Measurements from ENCODE around the gene RNF208. TPM values are rescaled to one million over a fixed set of nuclear protein-coding genes. Genes with fewer than 3 reads are reported as not detected.

RNF208 gene
- total and polyA plus RNA-seq, 2 experiments from 2014 or later, result 1.4 to 5.6 TPM

DNA sequence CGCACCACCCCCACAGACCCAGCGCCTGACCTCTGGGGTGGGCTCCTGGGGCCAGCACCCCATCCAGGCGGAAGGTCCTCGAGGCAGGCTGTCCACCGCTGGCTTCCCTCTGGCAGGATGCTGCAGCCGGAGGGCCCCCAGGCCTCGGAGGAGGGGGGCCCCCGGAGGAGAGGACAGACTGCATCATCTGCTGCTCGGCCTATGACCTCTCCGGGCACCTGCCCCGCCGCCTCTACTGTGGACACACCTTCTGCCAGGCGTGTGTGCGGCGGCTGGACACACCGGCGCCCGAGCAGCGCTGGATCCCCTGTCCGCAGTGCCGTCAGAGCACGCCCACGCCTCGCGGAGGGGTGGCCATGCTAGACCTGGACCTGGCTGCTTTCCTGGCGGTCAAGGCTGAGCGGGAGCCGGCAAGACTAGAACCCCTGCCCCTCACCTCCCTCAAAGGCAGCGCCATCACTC lies 6.5 kb upstream of the RNF208 start:
- Mint-ChIP-seq H3K27me3 (ENCODE audit: insufficient read depth, low read depth, poor library complexity) (peaks cover 3% of the 10 kb centered on the region), H3K4me1 (peaks cover 2% of the 10 kb centered on the region; the same call in 2 of the 3 replicates), H3K4me3 (no peak overlapping the region), H3K9me3 (no peaks in the 10 kb centered on the region), H3K36me3 (ENCODE audit: low read depth) (no peaks in the 10 kb centered on the region), H3K27ac (no peak overlapping the region)
- H3K4me1 ChIP-seq (ENCODE audit: insufficient read depth), result no peaks in the 10 kb centered on the region; the same call in 1 of the 2 replicates
- H3K9me2 ChIP-seq (ENCODE audit: insufficient read depth), result no peaks in the 10 kb centered on the region
- no peak overlapping the region for H3K4me3 ChIP-seq
- ATAC-seq, result no peak
- no peak for DNase-seq (ENCODE audit: low spot score)
- no peaks in the 10 kb centered on the region for H3K27me3 ChIP-seq (ENCODE audit: insufficient read depth)
- H2AFZ ChIP-seq, result no peak overlapping the region
- no peak overlapping the region for H3K27ac ChIP-seq (ENCODE audit: low read depth)
- H3K36me3 ChIP-seq (ENCODE audit: insufficient read depth), result no peaks in the 10 kb centered on the region
- no peaks in the 10 kb centered on the region for H3K79me2 ChIP-seq (replicated peaks; ENCODE audit: insufficient read depth)
- TF ChIP-seq EZH2 (IDR thresholded peaks at IDR 0.05; ENCODE audit: low read depth, unreplicated experiment) (no peak), ZNF114 (CRISPR knock-in tag; IDR thresholded peaks at IDR 0.05) (no peak), NANOG (IDR thresholded peaks at IDR 0.05; ENCODE audit: borderline replicate concordance) (no peak)
- TF ChIP-seq, protein P1, sequence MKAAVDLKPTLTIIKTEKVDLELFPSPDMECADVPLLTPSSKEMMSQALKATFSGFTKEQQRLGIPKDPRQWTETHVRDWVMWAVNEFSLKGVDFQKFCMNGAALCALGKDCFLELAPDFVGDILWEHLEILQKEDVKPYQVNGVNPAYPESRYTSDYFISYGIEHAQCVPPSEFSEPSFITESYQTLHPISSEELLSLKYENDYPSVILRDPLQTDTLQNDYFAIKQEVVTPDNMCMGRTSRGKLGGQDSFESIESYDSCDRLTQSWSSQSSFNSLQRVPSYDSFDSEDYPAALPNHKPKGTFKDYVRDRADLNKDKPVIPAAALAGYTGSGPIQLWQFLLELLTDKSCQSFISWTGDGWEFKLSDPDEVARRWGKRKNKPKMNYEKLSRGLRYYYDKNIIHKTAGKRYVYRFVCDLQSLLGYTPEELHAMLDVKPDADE (IDR thresholded peaks at IDR 0.05), result no peak
- 0 out of 2 replicates have a peak, but pooled peaks cover 6% of the 10 kb centered on the region for H3F3A ChIP-seq (replicated peaks; ENCODE audit: low read depth)
- no peaks in the 10 kb centered on the region for H4K20me1 ChIP-seq (replicated peaks; ENCODE audit: insufficient read depth)
- no peak overlapping the region for H3K4me2 ChIP-seq

DNA sequence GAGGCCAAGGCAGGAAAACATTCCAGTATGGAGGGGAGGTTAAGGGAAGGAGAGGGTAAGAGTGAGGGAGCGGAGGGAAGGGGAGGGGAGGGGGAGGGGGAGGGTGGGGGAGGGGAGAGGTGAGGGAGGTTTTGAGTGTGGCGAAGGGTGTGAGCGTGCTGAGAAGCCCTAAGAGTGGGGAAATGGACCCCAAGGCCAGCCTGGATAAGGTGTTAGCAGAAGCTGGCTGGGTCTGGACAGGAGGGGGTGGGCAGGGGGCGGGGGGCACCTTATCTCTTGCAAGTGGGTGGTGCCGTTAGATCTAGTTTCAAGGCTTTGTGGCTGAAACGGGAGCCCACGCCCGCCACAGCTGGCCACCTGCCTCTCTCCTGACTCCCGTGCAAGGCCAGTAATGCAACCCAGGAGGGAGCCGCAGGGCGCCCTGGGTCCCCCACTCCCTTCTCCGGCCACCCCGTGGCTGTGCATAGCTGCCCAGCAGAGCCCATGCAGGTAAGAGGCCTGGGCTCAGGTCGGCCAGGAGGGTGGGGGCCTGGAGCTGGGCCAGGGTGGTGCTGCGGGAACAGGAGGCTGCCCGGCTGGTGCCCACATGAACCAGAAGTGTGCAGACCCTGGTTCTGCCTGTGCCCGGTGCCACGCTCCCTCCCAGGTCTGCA lies 5.9 kb upstream of the RNF208 start:
- no peak for ATAC-seq
- H3K9me3 Mint-ChIP-seq, result no peaks in the 10 kb centered on the region
- H3K4me3 Mint-ChIP-seq, result no peak overlapping the region
- no peaks in the 10 kb centered on the region for H3K36me3 ChIP-seq (ENCODE audit: insufficient read depth)
- no peak overlapping the region for H3K4me3 ChIP-seq
- no peaks in the 10 kb centered on the region for H3K79me2 ChIP-seq (replicated peaks; ENCODE audit: insufficient read depth)
- H3K27me3 Mint-ChIP-seq (ENCODE audit: insufficient read depth, low read depth, poor library complexity), result peaks cover 3% of the 10 kb centered on the region
- no peak for DNase-seq (ENCODE audit: low spot score)
- TF ChIP-seq, protein P1 (IDR thresholded peaks at IDR 0.05), result no peak
- no peak for TF ChIP-seq ZNF114 (CRISPR knock-in tag; IDR thresholded peaks at IDR 0.05)
- no peak for TF ChIP-seq EZH2phosphoT487 (IDR thresholded peaks at IDR 0.05; ENCODE audit: unreplicated experiment)
- no peak for TF ChIP-seq CREB1 (CRISPR knock-in tag; IDR thresholded peaks at IDR 0.05; ENCODE audit: low read depth)
- no peak for TF ChIP-seq ZNF331 (CRISPR knock-in tag; IDR thresholded peaks at IDR 0.05; ENCODE audit: low read depth)
- H3K36me3 Mint-ChIP-seq (ENCODE audit: low read depth), result no peaks in the 10 kb centered on the region
- peak overlapping the region; percentile 66; the same call in 1 of the 2 replicates for H3K4me2 ChIP-seq
- H3K27me3 ChIP-seq (ENCODE audit: insufficient read depth), result peaks cover 1% of the 10 kb centered on the region; the same call in 1 of the 2 replicates
- H3K27ac ChIP-seq (ENCODE audit: low read depth), result no peak overlapping the region
- H4K20me1 ChIP-seq (replicated peaks; ENCODE audit: insufficient read depth), result no peaks in the 10 kb centered on the region
- H3K9me2 ChIP-seq (ENCODE audit: insufficient read depth), result no peaks in the 10 kb centered on the region
- no peak overlapping the region for H2AFZ ChIP-seq
- no peak overlapping the region for H3K27ac Mint-ChIP-seq
- H3K4me1 Mint-ChIP-seq, result peaks cover 2% of the 10 kb centered on the region; the same call in 2 of the 3 replicates
- no peaks in the 10 kb centered on the region; the same call in 1 of the 2 replicates for H3K4me1 ChIP-seq (ENCODE audit: insufficient read depth)
- 0 out of 2 replicates have a peak, but pooled peaks cover 6% of the 10 kb centered on the region for H3F3A ChIP-seq (replicated peaks; ENCODE audit: low read depth)

Measured in GM23338 (cell line).